C4-2B (cell line): ENCODE data around the gene XRCC5.
A peak's percentile ranks its signal among the peaks of the same experiment; 100 is the strongest.

Experiments used
- H3K27ac ChIP-seq: fragments of 450-650 bp; 2 replicates; pipeline ENCODE4 v1.5.1; 2017
- CTCF ChIP-seq: fragments of 450-650 bp; conservative IDR thresholded peaks from 2 replicates; pipeline ENCODE4 v1.5.1; 2017; ENCODE audit warnings: mild to moderate bottlenecking
- ZFX ChIP-seq: fragments of 450-650 bp; IDR thresholded peaks from 2 replicates; pipeline ENCODE4 v1.6.1; 2017

Gene XRCC5

DNA sequence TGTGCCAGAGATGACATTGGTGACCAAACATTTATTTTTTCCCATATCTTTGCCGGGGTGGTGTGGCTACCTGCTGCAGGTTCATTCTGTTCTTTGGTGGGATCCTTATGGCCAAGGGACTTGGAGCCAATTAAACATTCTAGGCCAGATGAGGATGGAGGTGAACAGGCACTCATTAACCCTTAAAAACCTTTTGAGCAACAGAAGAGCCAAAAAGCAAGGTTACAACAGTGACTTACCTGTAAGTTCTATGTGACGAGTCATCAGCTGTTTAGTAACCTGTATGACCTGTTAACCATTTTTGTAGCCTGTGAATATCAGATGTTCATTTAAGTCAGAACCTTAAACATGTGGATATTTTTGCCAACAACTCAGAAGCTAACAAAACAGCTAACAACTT is 105.6 kb downstream of the XRCC5 start:
- no peak for TF ChIP-seq ZFX
- no peak for TF ChIP-seq CTCF

DNA sequence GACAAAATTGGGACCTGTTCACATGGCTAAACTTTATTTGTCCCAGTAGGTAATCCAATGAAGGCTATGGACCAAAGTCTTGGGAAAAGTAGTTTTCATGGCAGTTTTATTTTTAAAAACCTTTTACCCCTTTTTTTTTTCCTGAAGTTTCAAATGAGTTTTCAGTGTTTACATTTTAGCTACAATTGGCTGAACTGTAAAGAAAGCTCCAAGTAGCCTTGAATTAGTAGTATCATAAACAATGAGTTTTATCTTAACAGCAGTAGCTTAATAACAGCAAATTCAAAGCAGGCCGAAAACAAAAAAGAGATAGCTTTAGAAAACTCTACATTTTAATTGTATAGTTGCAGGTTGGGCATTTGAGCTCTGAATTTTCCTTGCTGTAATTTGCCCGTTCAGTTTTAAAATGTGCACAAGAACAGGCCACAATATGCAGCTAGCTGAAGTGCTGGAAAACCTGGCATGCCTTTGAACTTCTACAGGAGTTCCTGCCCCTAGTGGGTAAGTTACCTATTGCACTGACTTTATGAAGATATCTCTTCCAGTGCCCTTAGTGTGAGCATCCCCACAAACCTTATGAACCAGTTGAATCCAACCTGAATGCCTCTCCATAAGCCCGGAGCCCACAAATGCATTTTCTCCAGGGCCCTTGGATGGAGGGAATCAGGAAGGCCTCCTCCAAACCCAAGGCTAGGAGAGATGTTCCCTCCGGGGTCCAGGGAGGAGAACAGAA is 106.7 kb downstream of the XRCC5 start:
- TF ChIP-seq CTCF (peak; percentile 38), ZFX (no peak)

More for the DNA sequence above, 105.6 kb downstream of the XRCC5 start:
- no peak overlapping the region for H3K27ac ChIP-seq

DNA sequence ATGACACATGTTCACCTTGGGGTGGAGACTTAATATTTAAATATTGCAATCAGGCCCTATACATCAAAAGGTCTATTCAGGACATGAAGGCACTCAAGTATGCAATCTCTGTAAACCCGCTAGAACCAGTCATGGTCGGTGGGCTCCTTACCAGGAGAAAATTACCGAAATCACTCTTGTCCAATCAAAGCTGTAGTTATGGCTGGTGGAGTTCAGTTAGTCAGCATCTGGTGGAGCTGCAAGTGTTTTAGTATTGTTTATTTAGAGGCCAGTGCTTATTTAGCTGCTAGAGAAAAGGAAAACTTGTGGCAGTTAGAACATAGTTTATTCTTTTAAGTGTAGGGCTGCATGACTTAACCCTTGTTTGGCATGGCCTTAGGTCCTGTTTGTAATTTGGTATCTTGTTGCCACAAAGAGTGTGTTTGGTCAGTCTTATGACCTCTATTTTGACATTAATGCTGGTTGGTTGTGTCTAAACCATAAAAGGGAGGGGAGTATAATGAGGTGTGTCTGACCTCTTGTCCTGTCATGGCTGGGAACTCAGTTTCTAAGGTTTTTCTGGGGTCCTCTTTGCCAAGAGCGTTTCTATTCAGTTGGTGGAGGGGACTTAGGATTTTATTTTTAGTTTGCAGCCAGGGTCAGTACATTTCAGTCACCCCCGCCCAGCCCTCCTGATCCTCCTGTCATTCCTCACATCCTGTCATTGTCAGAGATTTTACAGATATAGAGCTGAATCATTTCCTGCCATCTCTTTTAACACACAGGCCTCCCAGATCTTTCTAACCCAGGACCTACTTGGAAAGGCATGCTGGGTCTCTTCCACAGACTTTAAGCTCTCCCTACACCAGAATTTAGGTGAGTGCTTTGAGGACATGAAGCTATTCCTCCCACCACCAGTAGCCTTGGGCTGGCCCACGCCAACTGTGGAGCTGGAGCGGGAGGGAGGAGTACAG is 108.1 kb downstream of the XRCC5 start:
- H3K27ac ChIP-seq, result no peak overlapping the region
- TF ChIP-seq CTCF (no peak), ZFX (no peak)

More for the DNA sequence above, 106.7 kb downstream of the XRCC5 start:
- no peak overlapping the region for H3K27ac ChIP-seq

DNA sequence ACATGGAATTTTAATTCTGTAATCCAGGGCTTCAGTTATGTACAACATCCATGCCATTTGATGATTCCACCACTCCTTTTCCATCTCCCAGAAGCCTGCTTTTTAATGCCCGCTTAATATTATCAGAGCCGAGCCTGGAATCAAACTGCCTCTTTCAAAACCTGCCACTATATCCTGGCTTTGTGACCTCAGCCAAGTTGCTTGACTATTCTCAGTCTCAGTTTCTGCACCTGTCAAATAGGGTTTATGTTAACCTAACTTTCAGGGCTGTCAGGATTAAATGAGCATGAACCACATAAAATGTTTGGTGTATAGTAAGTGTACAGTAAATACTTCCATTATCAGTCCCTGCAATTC is 108.7 kb downstream of the XRCC5 start:
- no peak overlapping the region for H3K27ac ChIP-seq
- TF ChIP-seq CTCF (no peak), ZFX (no peak)

DNA sequence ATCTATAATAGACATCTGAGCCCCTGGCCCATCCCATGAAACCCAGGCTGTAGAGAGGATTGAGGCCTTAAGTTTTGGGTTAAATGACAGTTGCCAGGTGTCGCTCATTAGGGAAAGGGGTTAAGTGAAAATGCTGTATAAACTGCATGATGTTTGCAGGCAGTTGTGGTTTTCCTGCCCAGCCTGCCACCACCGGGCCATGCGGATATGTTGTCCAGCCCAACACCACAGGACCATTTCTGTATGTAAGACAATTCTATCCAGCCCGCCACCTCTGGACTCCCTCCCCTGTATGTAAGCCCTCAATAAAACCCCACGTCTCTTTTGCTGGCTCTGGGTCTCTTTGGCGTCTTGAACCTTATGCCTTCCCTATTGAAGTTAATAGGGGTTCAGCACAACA is 110.7 kb downstream of the XRCC5 start:
- no peak overlapping the region for H3K27ac ChIP-seq
- TF ChIP-seq CTCF, result no peak

DNA sequence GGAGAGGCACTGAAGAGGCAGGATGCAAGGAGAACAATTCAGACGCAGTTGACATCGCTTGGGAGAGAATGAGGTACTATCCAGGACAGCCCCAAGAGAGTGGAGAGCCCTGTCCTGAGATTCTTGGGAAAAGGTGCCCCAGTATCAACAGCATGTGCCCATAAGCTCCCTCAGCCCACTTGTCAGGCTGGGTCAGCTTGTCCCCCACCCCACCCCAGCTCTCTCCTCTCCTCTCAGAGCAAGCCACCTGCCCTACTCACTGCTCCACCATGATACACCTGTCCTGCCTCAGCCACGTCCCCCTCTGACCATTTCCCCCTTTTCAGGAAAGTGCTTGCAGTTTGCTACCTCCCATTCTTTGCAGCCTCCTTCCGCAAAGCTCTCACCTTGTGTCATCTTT is 111.8 kb downstream of the XRCC5 start:
- TF ChIP-seq ZFX, result no peak
- TF ChIP-seq CTCF, result no peak
- H3K27ac ChIP-seq, result no peak overlapping the region

GRCh38 chr2:216221811-216222210 is 112.7 kb downstream of the XRCC5 start:
- TF ChIP-seq CTCF (no peak), ZFX (no peak)

More at GRCh38 chr2:216221811-216222210, 112.7 kb downstream of the XRCC5 start:
- H3K27ac ChIP-seq, result no peak overlapping the region
